Measurements from ENCODE around the gene CES2.
A peak's percentile ranks its signal among the peaks of the same experiment; 100 is the strongest.
"Not testable (repeated sequence)": the region's sequence is repeated elsewhere in the genome, so short reads cannot be mapped to it uniquely, and the experiment has no call there.

Gene CES2

DNA sequence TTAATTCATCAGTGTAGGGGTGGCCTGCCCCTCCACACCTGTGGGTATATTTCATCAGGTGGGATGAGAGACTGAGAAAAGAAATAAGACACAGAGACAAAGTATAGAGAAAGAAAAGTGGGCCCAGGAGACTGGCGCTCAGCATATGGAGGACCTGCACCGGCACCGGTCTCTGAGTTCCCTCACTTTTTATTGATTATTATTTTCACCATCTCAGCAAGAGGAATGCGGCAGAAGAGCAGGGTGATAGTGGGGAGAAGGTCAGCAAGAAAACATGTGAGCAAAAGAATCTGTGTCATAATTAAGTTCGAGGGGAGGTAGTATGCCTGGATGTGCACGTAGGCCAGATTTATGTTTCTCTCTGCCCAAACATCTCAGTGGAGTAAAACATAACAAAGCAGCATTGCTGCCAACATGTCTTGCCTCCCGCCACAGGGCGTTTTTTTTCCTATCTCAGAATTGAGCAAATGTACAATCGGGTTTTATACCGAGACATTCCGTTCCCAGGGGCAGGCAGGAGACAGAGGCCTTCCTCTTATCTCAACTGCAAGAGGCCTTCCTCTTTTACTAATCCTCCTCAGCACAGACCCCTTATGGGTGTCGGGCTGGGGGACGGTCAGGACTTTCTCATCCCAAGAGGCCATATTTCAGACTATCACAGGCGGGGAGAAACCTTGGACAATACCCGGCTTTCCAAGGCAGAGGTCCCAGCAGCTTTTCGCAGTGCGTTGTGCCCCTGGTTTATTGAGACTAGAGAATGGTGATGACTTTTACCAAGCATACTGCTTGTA is 20.2 kb downstream of the CES2 start:
- DNase-seq: not testable (repeated sequence)

DNA sequence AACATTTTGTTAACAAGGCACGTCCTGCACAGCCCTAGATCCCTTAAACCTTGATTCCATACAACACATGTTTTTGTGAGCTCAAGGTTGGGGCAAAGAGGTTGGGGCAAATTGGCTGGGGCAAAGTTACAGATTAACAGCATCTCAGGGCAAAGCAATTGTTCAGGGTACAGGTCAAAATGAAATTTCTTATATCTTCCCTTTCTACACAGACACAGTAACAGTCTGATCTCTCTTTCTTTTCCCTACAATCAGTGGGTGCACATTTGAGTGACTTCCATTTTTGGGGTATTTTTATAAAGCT is 20.8 kb downstream of the CES2 start:
- not testable (repeated sequence) for DNase-seq

DNA sequence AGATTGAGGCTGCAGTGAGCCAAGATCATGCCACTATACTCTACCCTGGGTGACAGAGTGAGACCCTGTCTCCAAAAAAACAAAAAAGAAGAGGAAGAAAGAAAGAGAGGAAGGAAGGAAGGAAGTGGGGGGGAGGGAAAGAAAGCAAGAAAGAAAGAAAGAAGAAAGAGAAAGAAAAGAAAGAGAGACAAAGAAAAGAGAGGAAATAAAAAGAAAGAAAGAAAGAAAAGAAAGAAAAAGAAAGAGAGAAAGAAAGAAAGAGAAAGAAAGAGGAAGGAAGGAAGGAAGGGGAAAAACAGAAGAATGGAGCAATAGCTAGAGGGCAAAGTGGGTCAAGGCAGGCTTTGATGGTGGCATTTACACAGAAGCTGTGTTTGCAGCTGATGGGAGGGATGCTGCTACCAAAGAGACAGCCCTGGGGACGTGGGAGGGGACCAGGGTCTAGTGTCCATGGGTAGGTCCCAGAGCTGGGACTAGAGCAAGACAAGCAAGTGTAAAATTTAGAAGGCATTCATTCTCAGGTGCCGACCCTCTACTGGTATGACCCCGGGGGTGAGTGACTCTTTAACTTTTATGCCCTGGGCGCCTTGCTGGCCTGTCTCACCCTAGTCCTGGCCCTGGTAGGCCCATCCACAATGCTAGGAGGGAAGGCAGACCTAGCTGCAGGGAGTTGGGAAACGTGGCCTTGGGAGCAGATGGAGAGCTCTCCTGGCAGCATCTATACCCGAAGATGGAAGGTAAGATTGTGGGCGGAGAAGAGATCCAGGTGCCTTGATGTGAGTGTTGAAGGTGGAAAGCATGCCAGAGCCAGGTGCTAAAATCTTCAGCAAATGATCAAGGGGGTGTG is 23.8 kb downstream of the CES2 start:
- no peak for DNase-seq

DNA sequence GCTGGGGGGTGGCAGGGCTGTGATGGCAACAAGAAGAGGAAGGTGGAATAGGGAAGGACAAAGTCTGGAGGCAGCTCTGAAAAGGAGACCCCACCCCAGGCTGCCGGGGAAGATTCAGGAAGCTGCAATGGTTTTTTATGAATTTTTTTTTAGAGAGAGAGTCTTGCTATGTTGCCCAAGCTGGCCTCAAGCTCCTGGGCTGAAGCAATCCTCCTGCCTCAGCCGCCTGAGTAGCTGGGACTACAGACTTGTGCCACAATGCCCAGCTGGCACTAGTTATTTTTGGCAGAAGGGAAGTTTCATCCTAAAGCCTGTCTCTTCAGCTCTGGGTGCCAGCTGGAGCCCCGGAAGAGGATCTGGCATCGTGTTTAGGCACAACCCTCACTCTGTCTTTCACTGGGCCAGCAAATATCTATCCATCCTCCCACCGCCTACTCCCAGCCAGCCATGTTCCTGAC is 24.4 kb downstream of the CES2 start:
- no peak for DNase-seq

DNA sequence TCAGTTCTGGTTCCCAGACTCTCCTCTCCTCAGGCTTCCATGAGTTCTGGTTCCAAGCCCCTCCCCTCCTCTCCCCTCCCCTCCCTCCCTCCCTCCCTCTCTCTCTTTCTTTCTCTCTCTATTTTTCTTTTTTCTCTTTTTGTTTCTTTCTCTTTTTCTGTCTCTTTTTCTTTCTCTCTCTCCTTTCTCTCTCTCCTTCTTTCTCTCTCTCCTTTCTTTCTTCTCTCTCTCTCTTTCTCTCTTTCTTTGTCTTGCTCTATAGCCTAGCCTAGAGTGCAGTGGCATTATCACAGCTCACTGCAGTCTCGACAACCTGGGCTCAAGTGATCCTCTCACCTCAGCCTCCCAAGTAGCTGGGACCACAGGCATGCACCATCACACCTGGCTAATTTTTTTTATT is 25.0 kb downstream of the CES2 start:
- no peak for DNase-seq

DNA sequence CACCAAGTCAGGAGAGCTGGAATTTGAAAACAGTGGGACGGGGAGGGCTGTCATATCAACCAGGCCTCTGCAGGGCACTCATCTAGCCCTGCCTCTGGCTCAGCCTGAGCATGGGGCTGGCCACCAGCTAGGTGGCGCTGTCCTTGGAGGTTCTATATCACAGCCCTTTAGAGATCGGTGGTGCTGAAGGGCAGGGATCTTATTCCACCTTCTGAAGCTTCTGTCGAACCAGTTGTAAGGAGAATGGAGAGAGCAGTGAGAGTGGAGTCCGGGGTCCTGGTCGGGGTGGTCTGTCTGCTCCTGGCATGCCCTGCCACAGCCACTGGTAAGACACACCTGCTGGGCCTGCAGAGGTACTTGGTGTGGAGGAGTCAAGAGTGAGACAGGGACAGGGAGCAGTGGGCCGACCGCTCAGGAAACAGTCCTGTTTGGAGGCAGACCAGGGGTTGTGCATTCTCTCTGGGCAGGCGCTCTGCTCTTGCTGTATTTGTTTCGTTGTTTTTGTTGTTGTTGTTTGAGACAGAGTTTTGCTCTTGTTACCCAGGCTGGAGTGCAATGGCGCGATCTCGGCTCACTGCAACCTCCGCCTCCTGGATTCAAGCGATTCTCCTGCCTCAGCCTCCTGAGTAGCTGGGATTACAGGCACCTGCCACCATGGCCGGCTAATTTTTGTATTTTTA is 25.9 kb downstream of the CES2 start, which contains the start of gene CES3:
Gene CES3 (plus strand): TSS at position 202 of the 680 bp plus-strand sequence. CDS start 42 bp downstream, at position 244.
- peak in 4 of 5 donors; percentile 25 to 83 (median 39) for DNase-seq

DNA sequence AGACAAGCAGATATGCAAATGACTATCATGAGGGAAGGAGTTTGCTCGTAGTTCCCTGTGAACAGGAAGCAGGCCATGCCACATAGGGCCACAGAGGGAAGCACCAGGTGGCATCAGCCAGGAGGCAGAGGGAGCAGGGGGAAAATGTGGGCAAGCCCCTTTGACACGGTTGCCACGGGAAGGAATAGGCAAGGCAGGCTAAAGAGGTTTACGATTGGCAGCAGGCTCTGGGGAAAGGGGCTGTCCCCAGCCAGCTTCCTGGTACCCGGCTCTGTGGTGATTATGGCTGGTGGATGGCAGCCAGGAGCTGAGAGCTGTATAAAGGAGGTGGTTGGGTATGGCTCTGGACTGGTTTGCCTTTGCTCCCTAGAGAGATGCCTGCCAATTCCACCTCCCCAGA is 26.6 kb downstream of the CES2 start:
- no peak for DNase-seq

DNA sequence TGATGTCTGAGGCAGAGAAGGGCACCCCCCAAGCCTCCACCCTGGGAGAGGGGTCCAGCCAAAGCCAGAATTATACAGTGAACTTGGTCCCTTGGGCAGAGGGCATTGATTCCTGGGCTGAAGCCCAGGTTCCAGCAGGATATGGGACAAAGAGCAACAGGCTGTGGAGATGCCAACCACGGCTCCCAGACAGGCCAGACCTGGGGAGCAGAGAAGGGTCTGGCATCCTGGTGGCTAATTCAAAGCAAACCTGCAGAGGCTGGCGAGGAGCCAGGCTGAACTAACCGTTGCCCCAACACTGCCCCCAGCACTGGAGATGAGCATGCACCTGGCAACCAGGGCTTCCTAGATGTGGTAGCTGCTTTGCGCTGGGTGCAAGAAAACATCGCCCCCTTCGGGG is 28.7 kb downstream of the CES2 start:
- DNase-seq: no peak

DNA sequence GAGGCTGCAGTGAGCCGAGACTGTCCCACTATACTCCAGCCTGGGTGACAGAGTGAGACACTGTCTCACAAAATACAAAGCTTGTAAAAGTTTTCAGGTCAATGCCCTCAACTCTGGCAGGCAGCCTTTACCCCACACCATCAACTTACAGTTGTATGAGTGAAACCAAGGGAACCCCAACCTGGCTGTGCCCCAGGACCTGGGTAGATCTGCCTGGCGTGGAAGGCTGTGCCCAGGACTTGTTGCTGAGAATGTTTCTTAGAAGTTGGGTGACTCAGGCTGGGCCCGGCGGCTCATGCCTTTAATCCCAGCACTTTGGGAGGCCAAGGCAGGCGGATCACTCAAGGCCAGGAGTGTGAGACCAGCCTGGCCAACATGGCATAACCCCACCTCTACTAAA is 33.5 kb downstream of the CES2 start:
- no peak for DNase-seq

DNA sequence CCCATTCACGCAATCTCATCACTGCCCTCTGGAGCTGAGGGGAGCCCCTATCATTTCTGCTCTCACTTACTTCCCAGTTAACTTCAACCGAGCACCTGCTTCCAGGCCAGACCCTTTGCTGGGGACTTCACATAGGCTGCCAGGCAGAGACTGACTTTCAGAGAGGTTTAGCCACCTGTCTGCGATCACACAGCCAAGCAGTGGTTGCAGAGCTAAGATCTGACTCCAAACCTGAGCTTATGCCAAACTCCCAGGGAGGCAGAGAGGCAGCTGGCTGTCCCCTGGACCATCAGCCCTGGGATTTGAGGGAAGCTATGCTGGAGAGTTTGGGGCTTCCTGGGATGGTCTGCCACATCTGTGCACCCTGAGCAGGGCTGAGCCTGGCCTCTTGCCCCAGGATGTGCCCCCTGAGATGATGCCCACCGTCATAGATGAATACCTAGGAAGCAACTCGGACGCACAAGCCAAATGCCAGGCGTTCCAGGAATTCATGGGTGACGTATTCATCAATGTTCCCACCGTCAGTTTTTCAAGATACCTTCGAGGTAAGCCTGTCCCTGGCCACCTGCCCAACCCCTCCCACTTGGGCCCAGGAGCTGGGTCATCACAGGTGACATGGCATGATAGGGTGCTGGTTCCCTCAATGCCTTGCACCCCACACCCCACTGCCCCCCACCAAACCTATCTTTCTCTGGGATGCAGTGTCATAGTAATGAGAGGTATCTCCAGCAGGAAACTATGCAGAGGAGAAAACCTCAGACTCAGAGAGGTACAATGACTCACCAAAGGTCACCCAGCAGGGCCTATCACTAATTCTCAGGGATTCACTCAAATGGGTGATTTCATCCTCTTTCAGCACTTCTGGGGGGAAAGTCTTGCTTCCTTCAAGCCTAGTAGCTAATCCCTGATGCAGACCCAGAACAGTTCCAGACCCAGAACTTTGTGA is 35.7 kb downstream of the CES2 start:
- DNase-seq: no peak

DNA sequence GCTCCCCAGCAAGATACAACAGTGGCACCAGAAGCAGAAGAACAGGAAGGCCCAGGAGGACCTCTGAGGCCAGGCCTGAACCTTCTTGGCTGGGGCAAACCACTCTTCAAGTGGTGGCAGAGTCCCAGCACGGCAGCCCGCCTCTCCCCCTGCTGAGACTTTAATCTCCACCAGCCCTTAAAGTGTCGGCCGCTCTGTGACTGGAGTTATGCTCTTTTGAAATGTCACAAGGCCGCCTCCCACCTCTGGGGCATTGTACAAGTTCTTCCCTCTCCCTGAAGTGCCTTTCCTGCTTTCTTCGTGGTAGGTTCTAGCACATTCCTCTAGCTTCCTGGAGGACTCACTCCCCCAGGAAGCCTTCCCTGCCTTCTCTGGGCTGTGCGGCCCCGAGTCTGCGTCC is 37.7 kb downstream of the CES2 start:
- DNase-seq: no peak

DNA sequence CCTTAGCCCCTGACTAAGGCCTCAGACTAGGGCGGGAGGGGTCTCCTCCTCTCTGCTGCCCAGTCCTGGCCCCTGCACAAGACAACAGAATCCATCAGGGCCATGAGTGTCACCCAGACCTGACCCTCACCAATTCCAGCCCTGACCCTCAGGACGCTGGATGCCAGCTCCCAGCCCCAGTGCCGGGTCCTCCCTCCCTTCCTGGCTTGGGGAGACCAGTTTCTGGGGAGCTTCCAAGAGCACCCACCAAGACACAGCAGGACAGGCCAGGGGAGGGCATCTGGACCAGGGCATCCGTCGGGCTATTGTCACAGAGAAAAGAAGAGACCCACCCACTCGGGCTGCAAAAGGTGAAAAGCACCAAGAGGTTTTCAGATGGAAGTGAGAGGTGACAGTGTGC is 38.4 kb downstream of the CES2 start:
- no peak for DNase-seq

DNA sequence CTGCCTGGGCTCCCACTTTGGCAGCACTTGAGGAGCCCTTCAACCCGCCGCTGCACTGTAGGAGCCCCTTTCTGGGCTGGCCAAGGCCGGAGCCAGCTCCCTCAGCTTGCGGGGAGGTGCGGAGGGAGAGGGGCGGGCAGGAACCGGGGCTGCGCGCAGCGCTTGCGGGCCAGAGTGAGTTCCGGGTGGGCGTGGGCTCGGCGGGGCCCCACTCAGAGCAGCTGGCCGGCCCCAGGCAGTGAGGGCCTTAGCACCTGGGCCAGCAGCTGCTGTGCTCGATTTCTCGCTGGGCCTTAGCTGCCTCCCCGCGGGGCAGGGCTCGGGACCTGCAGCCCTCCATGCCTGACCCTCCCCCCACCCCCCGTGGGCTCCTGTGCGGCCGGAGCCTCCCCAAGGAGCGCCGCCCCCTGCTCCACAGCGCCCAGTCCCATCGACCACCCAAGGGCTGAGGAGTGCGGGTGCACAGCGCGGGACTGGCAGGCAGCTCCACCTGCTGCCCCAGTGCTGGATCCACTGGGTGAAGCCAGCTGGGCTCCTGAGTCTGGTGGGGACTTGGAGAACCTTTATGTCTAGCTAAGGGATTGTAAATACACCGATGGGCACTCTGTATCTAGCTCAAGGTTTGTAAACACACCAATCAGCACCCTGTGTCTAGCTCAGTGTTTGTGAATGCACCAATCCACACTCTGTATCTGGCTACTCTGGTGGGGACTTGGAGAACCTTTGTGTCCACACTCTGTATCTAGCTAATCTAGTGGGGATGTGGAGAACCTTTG is 39.0 kb downstream of the CES2 start:
- not testable (repeated sequence) for DNase-seq

DNA sequence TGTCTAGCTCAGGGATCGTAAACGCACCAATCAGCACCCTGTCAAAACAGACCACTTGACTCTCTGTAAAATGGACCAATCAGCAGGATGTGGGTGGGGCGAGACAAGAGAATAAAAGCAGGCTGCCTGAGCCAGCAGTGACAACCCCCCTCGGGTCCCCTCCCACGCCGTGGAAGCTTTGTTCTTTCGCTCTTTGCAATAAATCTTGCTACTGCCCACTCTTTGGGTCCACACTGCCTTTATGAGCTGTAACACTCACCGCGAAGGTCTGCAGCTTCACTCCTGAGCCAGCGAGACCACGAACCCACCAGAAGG is 39.6 kb downstream of the CES2 start:
- peak in 3 of 5 donors; percentile 20 to 73 (median 34) for DNase-seq

DNA sequence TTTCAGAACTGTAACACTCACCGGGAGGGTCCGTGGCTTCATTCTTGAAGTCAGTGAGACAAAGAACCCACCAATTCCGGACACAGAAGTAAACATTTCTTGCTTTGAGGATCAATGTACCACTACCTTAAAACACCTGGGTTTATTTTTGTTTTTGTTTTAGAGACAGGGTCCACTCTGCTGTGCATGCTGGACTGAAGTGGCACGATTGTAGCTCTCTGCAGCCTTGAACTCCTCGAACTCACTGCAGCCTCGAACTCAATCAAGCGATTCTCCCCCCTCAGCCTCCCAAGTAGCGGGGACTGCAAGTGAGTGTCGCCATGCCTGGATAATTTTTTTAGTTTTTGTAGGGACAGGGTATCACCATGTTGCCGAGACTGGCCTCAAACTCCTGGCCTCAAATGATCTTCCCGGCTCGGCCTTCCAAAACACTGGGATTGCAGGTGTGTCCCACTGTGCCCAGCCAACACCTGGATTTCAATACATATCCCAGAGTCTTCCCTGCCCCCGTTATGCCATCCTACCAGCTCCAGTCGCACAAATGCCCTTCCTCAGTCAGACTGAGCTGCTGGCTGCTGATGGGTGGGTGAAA is 40.1 kb downstream of the CES2 start:
- DNase-seq: no peak

DNA sequence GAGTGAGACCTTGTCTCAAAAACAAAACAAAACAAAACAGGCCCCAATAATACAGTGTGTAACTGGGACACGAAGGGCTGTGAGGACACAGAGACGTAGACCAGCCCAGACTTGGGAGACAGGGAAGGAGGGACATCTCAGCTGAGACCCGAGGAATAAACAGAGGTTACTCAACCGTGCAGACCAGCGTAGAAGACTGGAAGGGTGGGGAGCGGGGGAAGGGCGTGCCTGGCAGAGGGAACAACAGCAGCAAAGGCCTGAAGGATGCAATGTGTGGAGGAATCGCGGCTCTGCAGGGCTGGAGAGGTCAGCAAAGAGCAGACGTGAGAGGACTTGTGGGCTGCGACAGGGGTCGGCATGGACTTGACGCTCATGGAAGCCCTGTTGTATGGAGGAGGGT is 41.4 kb downstream of the CES2 start:
- DNase-seq: no peak

DNA sequence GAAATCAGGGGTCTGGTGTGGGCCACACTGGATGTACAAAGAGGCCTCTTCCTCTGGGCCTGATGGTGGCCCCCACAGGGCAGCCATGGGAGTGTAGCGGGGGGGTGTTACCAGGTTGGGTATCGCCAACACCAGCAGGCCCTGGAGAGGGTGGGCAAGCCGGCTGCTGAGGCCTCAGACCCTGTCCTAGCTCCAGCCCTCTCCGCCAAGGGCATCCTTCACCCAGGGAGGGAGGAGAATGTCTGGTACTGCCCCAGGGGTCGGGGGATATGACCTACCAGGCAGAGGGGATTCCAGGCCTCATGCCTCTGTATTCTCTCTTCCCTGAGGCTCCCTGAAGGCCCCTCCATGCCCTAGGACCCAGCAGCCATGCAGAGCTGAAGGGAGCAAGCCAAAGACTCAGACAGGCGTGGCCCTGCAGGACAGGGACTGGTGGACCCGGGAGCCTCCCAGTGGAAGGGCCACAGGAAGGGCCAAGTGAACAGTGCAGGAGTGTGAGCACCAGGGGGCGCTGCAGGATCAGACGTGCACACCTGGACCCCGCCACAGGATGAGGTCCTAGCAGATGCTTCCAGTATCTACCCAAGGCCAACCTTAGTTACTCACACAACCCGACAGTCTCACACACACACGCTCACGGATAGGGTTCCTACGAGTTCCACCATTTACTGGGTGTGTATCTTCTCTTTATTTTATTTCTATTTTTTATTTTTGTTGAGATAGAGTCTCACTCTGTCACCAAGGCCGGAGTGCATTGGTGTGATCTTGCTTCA is 42.2 kb downstream of the CES2 start:
- DNase-seq: peak; percentile 77 to 89 (median 85)

DNA sequence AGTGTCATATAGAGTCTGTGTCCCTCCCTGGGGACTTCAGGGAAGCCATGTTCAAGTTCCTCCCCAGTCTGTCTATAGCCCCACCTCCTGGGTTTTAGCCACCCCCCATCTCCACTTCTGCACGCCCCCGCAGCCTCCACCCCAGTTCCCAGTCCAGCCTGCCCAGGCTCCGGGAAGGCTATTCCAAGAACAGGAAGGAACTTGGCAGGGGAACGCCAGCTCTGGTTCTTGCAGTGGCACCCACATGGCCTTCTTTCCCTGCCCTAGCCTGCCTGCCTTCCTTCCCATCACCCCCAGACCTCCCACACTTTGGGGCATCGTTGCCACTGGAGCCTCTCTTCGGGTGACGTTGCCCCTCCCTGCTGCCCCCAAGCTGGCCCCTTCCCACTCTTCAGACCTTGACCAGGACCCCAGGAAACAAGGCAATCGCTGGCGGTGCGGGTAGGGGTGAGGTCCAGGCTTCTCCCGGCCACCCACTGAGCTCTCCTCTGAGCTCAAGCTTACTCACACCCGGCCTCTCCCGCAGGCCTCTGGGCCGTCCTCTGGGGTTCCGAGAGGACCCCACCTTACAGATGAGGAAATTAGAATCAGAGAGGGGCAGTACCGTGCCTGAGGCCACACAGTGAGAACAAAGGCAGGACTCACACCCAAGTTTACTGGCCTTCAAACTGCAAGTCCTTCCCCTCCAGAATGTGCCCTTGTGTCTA is 43.8 kb downstream of the CES2 start:
- no peak for DNase-seq

DNA sequence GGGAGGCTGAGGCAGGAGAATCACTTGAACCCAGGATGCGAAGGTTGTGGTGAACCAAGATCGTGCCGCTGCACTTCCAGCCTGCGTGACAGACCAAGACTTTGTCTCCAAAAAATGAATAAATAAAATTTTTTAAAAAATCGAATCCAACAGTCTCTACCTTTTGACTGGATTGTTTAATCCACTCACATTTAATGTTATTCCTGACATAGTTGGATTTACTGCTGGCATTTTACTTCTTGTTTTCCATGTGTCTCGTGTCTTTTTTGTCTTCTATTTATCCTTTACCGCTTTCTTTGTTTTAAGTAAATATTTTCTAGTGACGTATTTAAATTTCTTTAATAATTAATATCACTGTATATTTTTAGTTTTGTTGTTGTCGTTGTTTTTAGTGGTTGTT is 47.7 kb downstream of the CES2 start:
- DNase-seq: no peak

DNA sequence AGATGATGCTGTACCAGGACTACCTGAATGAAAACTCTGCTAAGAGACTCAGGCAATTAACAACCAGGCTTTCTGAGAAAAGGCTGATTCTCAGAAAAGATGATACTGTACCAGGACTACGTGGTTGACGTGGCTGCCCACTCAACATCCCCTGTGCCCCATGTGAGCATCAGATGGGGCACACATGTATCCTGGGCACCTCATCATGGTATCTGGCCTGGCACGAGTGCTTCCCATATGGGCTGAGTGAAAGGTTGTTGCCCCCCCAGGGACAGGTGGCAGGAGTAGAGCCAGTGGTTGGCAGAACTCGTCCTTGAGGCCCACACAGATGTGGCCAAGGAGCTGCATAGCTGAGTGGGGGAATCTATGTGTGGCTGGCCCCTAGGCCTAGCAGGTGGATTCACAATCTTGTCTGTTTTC is 49.6 kb downstream of the CES2 start:
- DNase-seq: peak in 1 of 5 donors; percentile 97
